Neural progenitor cell (in vitro differentiated cells): ENCODE data around the gene RDX.

ENCODE experiments used
- CTCF ChIP-seq: fragments of 200-600 bp; sonication (generic); IDR thresholded peaks from 2 replicates; pipeline ENCODE4 v1.5.1; 2017; ENCODE audit warnings: antibody characterized with exemption, mild to moderate bottlenecking
- EZH2 ChIP-seq: fragments of 200-600 bp; sonication (generic); IDR thresholded peaks from 2 replicates; pipeline ENCODE4 v1.6.1; 2017; ENCODE audit warnings: antibody characterized with exemption, mild to moderate bottlenecking, moderate library complexity
- EZH2phosphoT487 ChIP-seq: fragments of 200-600 bp; sonication (generic); IDR thresholded peaks from 2 replicates; pipeline ENCODE4 v1.6.1; 2017; ENCODE audit warnings: antibody characterized with exemption

- no peak for TF ChIP-seq CTCF
- no peak for TF ChIP-seq EZH2
- TF ChIP-seq EZH2phosphoT487: no peak
Observed at GRCh38 chr11:110196241-110196754, 100.1 kb downstream of the RDX start.
